HEK293 (cell line): Measurements from ENCODE around the gene ARID4A.

Source experiments
- HOXA7 ChIP-seq: sonication (generic); formaldehyde crosslinking; IDR thresholded peaks from 2 replicates; pipeline ENCODE4 v1.8.1; 2022; ENCODE audit warnings: missing genetic modification reagents, borderline replicate concordance
- HOXC10 ChIP-seq: sonication (generic); formaldehyde crosslinking; IDR thresholded peaks from 2 replicates; pipeline ENCODE4 v1.8.1; 2023; ENCODE audit warnings: mild to moderate bottlenecking, missing genetic modification reagents
- INSM2 ChIP-seq: fragments of 450-650 bp; formaldehyde crosslinking; IDR thresholded peaks from 2 replicates; pipeline ENCODE4 v1.5.1; 2016; ENCODE audit warnings: missing biosample characterization, missing genetic modification characterization
- KLF10 ChIP-seq: fragments of 450-650 bp; IDR thresholded peaks from 2 replicates; pipeline ENCODE4 v1.5.1; 2018; ENCODE audit warnings: missing biosample characterization, mild to moderate bottlenecking, missing genetic modification characterization
- PBX3 ChIP-seq: sonication (generic); formaldehyde crosslinking; IDR thresholded peaks from 2 replicates; pipeline ENCODE4 v1.8.1; 2022; ENCODE audit warnings: mild to moderate bottlenecking, moderate library complexity, missing genetic modification reagents
- PRDM4 ChIP-seq: fragments of 450-650 bp; formaldehyde crosslinking; IDR thresholded peaks from 2 replicates; pipeline ENCODE4 v1.5.1; 2017; ENCODE audit warnings: missing biosample characterization, missing genetic modification characterization
- ZBTB1 ChIP-seq: fragments of 450-650 bp; formaldehyde crosslinking; IDR thresholded peaks from 2 replicates; pipeline ENCODE4 v1.5.1; 2016; ENCODE audit warnings: missing biosample characterization, missing genetic modification characterization
- ZBTB8A ChIP-seq: fragments of 450-650 bp; formaldehyde crosslinking; IDR thresholded peaks from 2 replicates; pipeline ENCODE4 v1.5.1; 2016; ENCODE audit warnings: missing biosample characterization, missing genetic modification characterization
- ZFP41 ChIP-seq: fragments of 450-650 bp; formaldehyde crosslinking; IDR thresholded peaks from 2 replicates; pipeline ENCODE4 v1.5.1; 2016; ENCODE audit warnings: missing biosample characterization, missing genetic modification characterization, borderline replicate concordance
- ZNF133 ChIP-seq: fragments of 450-650 bp; formaldehyde crosslinking; IDR thresholded peaks from 2 replicates; pipeline ENCODE4 v1.5.1; 2016; ENCODE audit warnings: missing biosample characterization, missing genetic modification characterization
- ZNF140 ChIP-seq: fragments of 450-650 bp; formaldehyde crosslinking; IDR thresholded peaks from 2 replicates; pipeline ENCODE4 v1.5.1; 2016; ENCODE audit warnings: missing biosample characterization, missing genetic modification characterization
- ZNF169 ChIP-seq: fragments of 450-650 bp; formaldehyde crosslinking; IDR thresholded peaks from 2 replicates; pipeline ENCODE4 v1.5.1; 2016; ENCODE audit warnings: missing biosample characterization, missing genetic modification characterization
- ZNF184 ChIP-seq: fragments of 450-650 bp; IDR thresholded peaks from 2 replicates; pipeline ENCODE4 v1.5.1; 2018; ENCODE audit warnings: missing biosample characterization, mild to moderate bottlenecking, missing genetic modification characterization
- ZNF19 ChIP-seq: fragments of 450-650 bp; formaldehyde crosslinking; IDR thresholded peaks from 2 replicates; pipeline ENCODE4; 2016; ENCODE audit warnings: missing biosample characterization, missing genetic modification characterization, low read depth
- ZNF2 ChIP-seq: fragments of 450-650 bp; formaldehyde crosslinking; IDR thresholded peaks from 2 replicates; pipeline ENCODE4 v1.5.1; 2016; ENCODE audit warnings: missing biosample characterization, missing genetic modification characterization
- ZNF214 ChIP-seq: fragments of 450-650 bp; formaldehyde crosslinking; IDR thresholded peaks from 2 replicates; pipeline ENCODE4 v1.5.1; 2017; ENCODE audit warnings: missing biosample characterization, mild to moderate bottlenecking, missing genetic modification characterization, borderline replicate concordance
- ZNF24 ChIP-seq: fragments of 450-650 bp; formaldehyde crosslinking; IDR thresholded peaks from 2 replicates; pipeline ENCODE4 v1.5.1; 2016; ENCODE audit warnings: missing biosample characterization, missing genetic modification characterization
- ZNF274 ChIP-seq, 2 experiments: fragments of 200-500 bp in 1 of 2; fragments of 450-650 bp in 1 of 2; sonication (Bioruptor generic) in 1 of 2; formaldehyde crosslinking in 1 of 2; IDR thresholded peaks; 2 replicates each; pipeline versions ENCODE4 v1.5.1 to v1.6.1; 2014 to 2016; ENCODE audit warnings: borderline replicate concordance in 1 of 2, inconsistent platforms in 1 of 2, low read length in 1 of 2, missing biosample characterization in 1 of 2, missing genetic modification characterization in 1 of 2
- ZNF311 ChIP-seq: fragments of 450-650 bp; formaldehyde crosslinking; IDR thresholded peaks from 2 replicates; pipeline ENCODE4 v1.5.1; 2017; ENCODE audit warnings: missing biosample characterization, missing genetic modification characterization, borderline replicate concordance
- ZNF366 ChIP-seq: fragments of 450-650 bp; formaldehyde crosslinking; conservative IDR thresholded peaks from 2 replicates; pipeline ENCODE4 v1.5.1; 2016; ENCODE audit warnings: missing biosample characterization, missing genetic modification characterization
- ZNF37A ChIP-seq: fragments of 450-650 bp; IDR thresholded peaks from 2 replicates; pipeline ENCODE4 v1.5.1; 2018; ENCODE audit warnings: missing biosample characterization, missing genetic modification characterization
- ZNF433 ChIP-seq: fragments of 450-650 bp; formaldehyde crosslinking; IDR thresholded peaks from 2 replicates; pipeline ENCODE4 v1.5.1; 2016; ENCODE audit warnings: missing biosample characterization, missing genetic modification characterization, low read depth
- ZNF518A ChIP-seq: fragments of 450-650 bp; formaldehyde crosslinking; conservative IDR thresholded peaks from 2 replicates; pipeline ENCODE4 v1.5.1; 2016; ENCODE audit warnings: low read depth, missing biosample characterization, missing genetic modification characterization
- ZNF521 ChIP-seq: fragments of 450-650 bp; formaldehyde crosslinking; IDR thresholded peaks from 2 replicates; pipeline ENCODE4 v1.5.1; 2017; ENCODE audit warnings: missing biosample characterization, mild to moderate bottlenecking, missing genetic modification characterization
- ZNF549 ChIP-seq: fragments of 450-650 bp; IDR thresholded peaks from 2 replicates; pipeline ENCODE4 v1.5.1; 2018; ENCODE audit warnings: missing biosample characterization, missing genetic modification characterization, mild to moderate bottlenecking, inconsistent platforms, moderate library complexity
- ZNF596 ChIP-seq: fragments of 450-650 bp; IDR thresholded peaks from 2 replicates; pipeline ENCODE4 v1.5.0; 2018; ENCODE audit warnings: missing biosample characterization, mild to moderate bottlenecking, missing genetic modification characterization, moderate library complexity
- ZNF621 ChIP-seq: fragments of 450-650 bp; formaldehyde crosslinking; IDR thresholded peaks from 2 replicates; pipeline ENCODE4 v1.5.1; 2017; ENCODE audit warnings: missing biosample characterization, missing genetic modification characterization
- ZNF624 ChIP-seq: fragments of 450-650 bp; formaldehyde crosslinking; IDR thresholded peaks from 2 replicates; pipeline ENCODE4 v1.5.1; 2017; ENCODE audit warnings: missing biosample characterization, missing genetic modification characterization
- ZNF660 ChIP-seq: fragments of 450-650 bp; IDR thresholded peaks from 2 replicates; pipeline ENCODE4 v1.5.1; 2018; ENCODE audit warnings: missing biosample characterization, mild to moderate bottlenecking, missing genetic modification characterization
- ZNF843 ChIP-seq: fragments of 450-650 bp; formaldehyde crosslinking; IDR thresholded peaks from 2 replicates; pipeline ENCODE4 v1.5.1; 2016; ENCODE audit warnings: missing biosample characterization, missing genetic modification characterization

The ARID4A gene

GRCh38 chr14:58299401-58300330 lies 1.3 kb downstream of the ARID4A start (continued):
- TF ChIP-seq ZNF140 (tag by site-specific recombination): no peak
- no peak for TF ChIP-seq ZNF133
- TF ChIP-seq ZFP41 (tag by site-specific recombination): no peak
- TF ChIP-seq ZNF549: no peak
- TF ChIP-seq HOXC10 (CRISPR knock-in tag): no peak
- TF ChIP-seq PRDM4: no peak
- TF ChIP-seq ZNF660 (tag by site-specific recombination): no peak
- TF ChIP-seq ZNF624 (tag by site-specific recombination): no peak
- no peak for TF ChIP-seq ZNF169
- no peak for TF ChIP-seq ZNF37A (tag by site-specific recombination)
- TF ChIP-seq ZNF274 (IDR thresholded peaks at IDR 0.05; ENCODE audit: low read length): no peak
- no peak for TF ChIP-seq ZNF274 (tag by site-specific recombination; IDR thresholded peaks at IDR 0.05; ENCODE audit: borderline replicate concordance)
- no peak for TF ChIP-seq ZNF184 (tag by site-specific recombination)
- no peak for TF ChIP-seq ZNF2
- TF ChIP-seq ZBTB1: no peak
- TF ChIP-seq ZNF19 (tag by site-specific recombination): no peak
- no peak for TF ChIP-seq ZBTB8A (tag by site-specific recombination)
- TF ChIP-seq INSM2 (tag by site-specific recombination): no peak
- TF ChIP-seq ZNF843: no peak
- TF ChIP-seq ZNF24 (tag by site-specific recombination): no peak
- no peak for TF ChIP-seq ZNF596 (tag by site-specific recombination)
- no peak for TF ChIP-seq ZNF366 (tag by site-specific recombination)
- no peak for TF ChIP-seq ZNF214 (tag by site-specific recombination)
- no peak for TF ChIP-seq ZNF621
- TF ChIP-seq ZNF433: no peak
- TF ChIP-seq ZNF311: no peak
- TF ChIP-seq ZNF521 (tag by site-specific recombination): no peak
- no peak for TF ChIP-seq PBX3 (CRISPR knock-in tag)
- peak; percentile 16; the same call in 1 of the 2 replicates for TF ChIP-seq KLF10 (tag by site-specific recombination)
- no peak for TF ChIP-seq HOXA7 (CRISPR knock-in tag)
- no peak for TF ChIP-seq ZNF518A (tag by site-specific recombination)
